Esophagus squamous epithelium (tissue), 5 donors: ENCODE data around the gene FGGY. TPM values are rescaled to one million over a fixed set of nuclear protein-coding genes. Genes with fewer than 3 reads are reported as not detected.

Source experiments
- DNase-seq: peaks from one replicate; lab custom pipeline; 2025; lab: John Stamatoyannopoulos, UW
- H3K27ac ChIP-seq, 4 donors: fragments of 200-600 bp; sonication (generic); one replicate each; pipeline ENCODE4 v1.5.1; 2016 to 2019; ENCODE audit warnings: mild to moderate bottlenecking in 1 of 4
- H3K27me3 ChIP-seq, 4 donors: fragments of 200-600 bp; sonication (generic); 1 replicate in 3 of 4; 2 replicates in 1 of 4; pipeline versions ENCODE4 v1.5.1 to v1.6.0; 2017 to 2021; ENCODE audit warnings: antibody characterized with exemption in 1 of 4
- H3K36me3 ChIP-seq, 3 donors: fragments of 200-600 bp; sonication (generic); one replicate each; pipeline ENCODE4 v1.5.1; 2016 to 2019
- H3K4me1 ChIP-seq, 3 donors: fragments of 200-600 bp; sonication (generic); one replicate each; pipeline ENCODE4 v1.5.1; 2017 to 2019
- H3K4me3 ChIP-seq, 4 donors: fragments of 200-600 bp; sonication (generic); 1 replicate in 3 of 4; 2 replicates in 1 of 4; pipeline ENCODE4 v1.5.1; 2016 to 2019; ENCODE audit warnings: mild to moderate bottlenecking in 2 of 4, moderate library complexity in 1 of 4
- H3K9me3 ChIP-seq, 3 donors: fragments of 200-600 bp; sonication (generic); one replicate each; pipeline ENCODE4 v1.5.1; 2016 to 2019
- CTCF ChIP-seq, 6 experiments: fragments of 450-650 bp in 4 of 6; fragments of 200-600 bp in 2 of 6; sonication (generic) in 2 of 6; IDR thresholded peaks; one replicate each; pipeline ENCODE4 v1.5.1; 2016 to 2019; ENCODE audit warnings: antibody characterized with exemption in 6 of 6, mild to moderate bottlenecking in 4 of 6, moderate library complexity in 4 of 6
- POLR2A ChIP-seq, 4 donors: fragments of 450-650 bp; IDR thresholded peaks; one replicate each; pipeline ENCODE4 v1.6.1; 2017; ENCODE audit warnings: antibody characterized with exemption in 4 of 4, mild to moderate bottlenecking in 4 of 4, moderate library complexity in 3 of 4
- WGBS, 2 donors: methylation state at CpG; one replicate each; pipeline ENCODE4 v1.1.5; 2018; 5-methylcytosine and 5-hydroxymethylcytosine counted together
- intact Hi-C: fragments of 100-400 bp; cut with DNase I; formaldehyde crosslinking; loops from one replicate; pipeline ENCODE4 v1.15.0; 2022
- total RNA-seq, 4 donors: library from RNA; depleted of rRNA; stranded (reverse); fragments of >200 nt; gene quantifications; one replicate each; pipeline ENCODE4 v1.1.0, GENCODE V29; 2016
- donor health status: DM: yes; HTN: yes; CAD: no.

Gene FGGY
- total RNA-seq, 4 donors from 2014 or later, result 6.0 to 18.1 (median 9.3) TPM

- intact Hi-C loops, result no loop called here
- TF ChIP-seq CTCF (IDR thresholded peaks at IDR 0.05), result no peak
- no peak for TF ChIP-seq POLR2A (IDR thresholded peaks at IDR 0.05)
- H3K4me3 ChIP-seq, result no peak overlapping the region
- no peak overlapping the region for H3K27ac ChIP-seq
- H3K27me3 ChIP-seq, result no peaks in the 10 kb centered on the region
- no peaks in the 10 kb centered on the region for H3K36me3 ChIP-seq
- H3K9me3 ChIP-seq, result no peaks in the 10 kb centered on the region
- H3K4me1 ChIP-seq, result peaks cover 0 to 15% (median 0%) of the 10 kb centered on the region in 3 donors
- no peak for DNase-seq
These were observed 417.3 kb downstream of the FGGY start for GRCh38 chr1:59714219-59714618.

- no peaks in the 10 kb centered on the region for H3K27me3 ChIP-seq
- H3K27ac ChIP-seq, result no peak overlapping the region
- no peaks in the 10 kb centered on the region for H3K9me3 ChIP-seq
- H3K4me3 ChIP-seq, result no peak overlapping the region
- WGBS, 2 donors, result 54 to 71% methylated on average over 1 of the region's 1 CpG
- H3K4me1 ChIP-seq, result peaks cover 0 to 21% (median 0%) of the 10 kb centered on the region in 3 donors
- no peaks in the 10 kb centered on the region for H3K36me3 ChIP-seq
- DNase-seq, result no peak
- intact Hi-C loops, result no loop called here
- no peak for TF ChIP-seq CTCF (IDR thresholded peaks at IDR 0.05)
- TF ChIP-seq POLR2A (IDR thresholded peaks at IDR 0.05), result no peak
These were observed 418.1 kb downstream of the FGGY start for GRCh38 chr1:59714966-59715365.

DNA sequence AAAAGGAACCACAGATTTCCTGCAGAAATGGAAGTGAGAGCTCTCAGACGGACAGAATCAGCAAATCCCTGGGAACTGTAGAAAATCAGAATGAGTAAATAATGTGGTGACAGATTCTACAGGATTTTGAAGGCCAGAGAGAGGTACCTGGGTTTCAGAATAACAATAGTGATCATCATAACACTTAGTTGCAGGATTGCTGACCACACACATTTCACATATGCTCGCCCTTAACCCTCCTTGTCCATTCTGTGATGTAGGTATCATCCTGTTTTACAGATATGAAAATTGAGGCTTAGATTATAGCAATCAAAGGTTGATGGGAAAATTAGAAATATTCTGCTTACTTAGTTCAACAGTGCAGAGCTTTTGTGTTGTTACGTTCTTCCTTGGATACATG lies 419.9 kb downstream of the FGGY start:
- Histone ChIP-seq H3K27me3 (no peaks in the 10 kb centered on the region), H3K36me3 (no peaks in the 10 kb centered on the region), H3K9me3 (no peaks in the 10 kb centered on the region), H3K4me1 (peaks cover 0 to 32% (median 0%) of the 10 kb centered on the region in 3 donors), H3K27ac (no peak overlapping the region), H3K4me3 (no peak overlapping the region)
- no peak for DNase-seq
- intact Hi-C loops, result no loop called here
- WGBS, 2 donors, result 86 to 92% methylated on average over 3 of the region's 3 CpGs
- TF ChIP-seq POLR2A (IDR thresholded peaks at IDR 0.05) (no peak), CTCF (IDR thresholded peaks at IDR 0.05) (no peak)

DNA sequence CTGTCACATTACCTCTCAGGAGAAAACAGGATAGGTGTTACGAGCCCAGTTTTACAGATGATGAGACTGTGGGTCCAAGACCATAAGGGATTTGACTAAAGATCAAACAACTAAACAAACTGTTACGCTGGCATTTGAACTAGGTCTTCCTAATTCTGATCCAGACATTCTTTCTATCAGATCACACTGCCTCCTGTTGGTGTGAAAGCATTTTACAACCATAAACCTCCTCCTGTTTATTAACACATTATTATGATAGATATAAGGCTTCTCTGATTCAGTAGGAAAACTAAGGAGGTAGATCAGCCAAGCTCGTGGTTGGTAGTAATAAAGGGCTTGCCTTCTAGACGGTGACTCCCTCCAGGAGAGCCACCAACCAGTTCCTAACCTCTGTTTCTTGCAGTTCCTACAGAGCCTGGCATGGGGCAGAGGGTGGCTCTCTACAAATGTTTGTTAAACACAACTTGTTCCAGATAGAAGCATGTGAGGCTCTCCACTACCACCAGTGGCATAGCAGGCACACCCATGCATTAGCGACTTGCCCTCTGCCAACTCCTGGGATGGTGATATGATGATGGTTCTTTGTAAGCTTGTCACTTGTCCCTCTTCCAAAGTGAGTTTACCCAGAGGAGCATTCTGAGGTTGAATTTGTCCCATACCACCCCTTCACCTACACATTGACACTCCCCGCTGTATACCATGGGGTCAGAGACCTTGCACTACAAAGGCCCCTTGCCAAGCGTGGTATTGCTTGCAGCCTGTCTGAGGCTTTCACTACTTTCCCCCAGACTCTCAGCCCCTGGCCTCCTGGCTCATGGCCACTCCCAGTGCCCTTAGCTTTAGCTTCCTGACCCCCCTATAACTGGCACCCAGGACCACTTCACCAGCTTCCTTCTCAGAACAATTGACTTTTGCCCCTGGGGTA lies 421.4 kb downstream of the FGGY start:
- DNase-seq, result no peak
- Histone ChIP-seq H3K9me3 (peaks cover 0 to 7% (median 4%) of the 10 kb centered on the region in 3 donors), H3K4me1 (peaks cover 0 to 32% (median 0%) of the 10 kb centered on the region in 3 donors), H3K27ac (peak overlapping the region in 1 of 4 donors; percentile 41), H3K27me3 (no peaks in the 10 kb centered on the region), H3K4me3 (no peak overlapping the region), H3K36me3 (no peaks in the 10 kb centered on the region)
- TF ChIP-seq CTCF (IDR thresholded peaks at IDR 0.05) (peak in 4 of 6 experiments; percentile 17 to 54 (median 36)), POLR2A (IDR thresholded peaks at IDR 0.05) (no peak)
- intact Hi-C loops, result no loop called here
- 75 to 79% methylated on average over 6 to 7 of the region's 7 CpGs for WGBS, 2 donors

DNA sequence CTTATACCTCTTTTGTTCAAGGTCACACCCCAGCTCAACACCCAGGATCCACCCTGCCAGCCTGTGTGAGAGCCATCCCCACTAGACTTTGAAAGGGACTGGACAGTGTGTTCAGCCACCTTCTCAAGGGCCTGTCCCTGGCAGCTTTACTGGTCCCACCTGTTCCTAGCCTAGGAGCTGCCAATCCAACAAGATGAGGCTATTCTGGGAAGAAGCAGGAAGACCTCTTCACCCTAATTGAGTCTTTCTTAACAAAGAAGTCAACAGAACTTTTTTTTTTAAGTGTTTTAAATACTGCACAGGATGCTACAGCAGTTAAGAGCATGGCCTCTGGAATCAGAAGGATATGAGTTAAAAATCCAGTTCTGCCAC lies 422.1 kb downstream of the FGGY start:
- no peaks in the 10 kb centered on the region for H3K36me3 ChIP-seq
- no peak for TF ChIP-seq POLR2A (IDR thresholded peaks at IDR 0.05)
- TF ChIP-seq CTCF (IDR thresholded peaks at IDR 0.05), result no peak

More for the DNA sequence above, 422.1 kb downstream of the FGGY start:
- Histone ChIP-seq H3K9me3 (peaks cover 0 to 7% (median 6%) of the 10 kb centered on the region in 3 donors), H3K27me3 (no peaks in the 10 kb centered on the region), H3K4me3 (no peak overlapping the region), H3K27ac (peak overlapping the region in 1 of 4 donors; percentile 41), H3K4me1 (peaks cover 0 to 32% (median 0%) of the 10 kb centered on the region in 3 donors)
- DNase-seq, result no peak
- intact Hi-C loops, result no loop called here
